ENCODE results near the gene SOX18. TPM values are rescaled to one million over a fixed set of nuclear protein-coding genes. Genes with fewer than 3 reads are reported as not detected.
A peak's percentile ranks its signal among the peaks of the same experiment; 100 is the strongest.

SOX18 gene
- total and polyA plus RNA-seq, 2 of the 4 experiments (the other 2 are of a cell fraction) = not detected

- Histone ChIP-seq H3K4me2 (ENCODE audit: low read depth, low read length) (peak overlapping the region; percentile 75), H3K9me3 (ENCODE audit: control insufficient read depth, insufficient read depth, low read length) (no peaks in the 10 kb centered on the region), H2BK20ac (ENCODE audit: low read depth, low read length) (no peak overlapping the region), H2BK120ac (ENCODE audit: low read depth, low read length) (no peak overlapping the region), H3K4ac (ENCODE audit: low read depth, low read length) (peak overlapping the region; percentile 70), H3K9ac (ENCODE audit: low read depth, low read length) (peak overlapping the region; percentile 70), H4K5ac (ENCODE audit: low read depth, low read length) (no peak overlapping the region), H3K9me1 (ENCODE audit: insufficient read depth, low read length) (no peaks in the 10 kb centered on the region), H2BK5ac (ENCODE audit: low read depth, low read length, poor library complexity, severe bottlenecking) (no peak overlapping the region), H3K27me3 (ENCODE audit: control insufficient read depth, insufficient read depth, low read length) (peaks cover 14% of the 10 kb centered on the region), H3K18ac (ENCODE audit: low read depth, low read length) (no peak overlapping the region), H3K56ac (ENCODE audit: extremely low read depth, insufficient read depth, low read length) (no peak overlapping the region), H2AK5ac (ENCODE audit: low read depth, low read length) (peak overlapping the region; percentile 64), H4K20me1 (ENCODE audit: insufficient read depth, low read length) (peaks cover 10% of the 10 kb centered on the region), H2AK9ac (replicated peaks; ENCODE audit: low read depth, low read length, poor library complexity) (peak overlapping the region; percentile 89), H2BK15ac (ENCODE audit: low read depth, low read length) (no peak overlapping the region), H3K23ac (ENCODE audit: low read depth, low read length) (peak overlapping the region; percentile 1; the same call in 1 of the 2 replicates), H3K79me1 (ENCODE audit: low read depth in 1 of 2, low read length in 2 of 2) (peaks cover 6 to 8% of the 10 kb centered on the region in 2 experiments; a peak in 3 of 4 replicates), H2AFZ (replicated peaks; ENCODE audit: low read length, poor library complexity) (peak overlapping the region; percentile 93), H4K91ac (ENCODE audit: insufficient read depth, low read depth, low read length) (no peak overlapping the region; the same call in 1 of the 2 replicates), H4K8ac (ENCODE audit: low read depth in 2 of 2, low read length in 2 of 2) (peak overlapping the region in 1 of 2 experiments; percentile 74; a peak in 3 of 4 replicates), H3K14ac (replicated peaks; ENCODE audit: low read depth, low read length) (peak overlapping the region; percentile 42), H3K36me3 (ENCODE audit: control insufficient read depth, insufficient read depth, low read length) (peaks cover 12% of the 10 kb centered on the region; the same call in 1 of the 2 replicates), H3K4me3 (ENCODE audit: insufficient read depth, low read depth, low read length) (peak overlapping the region; percentile 88), H3K4me1 (ENCODE audit: control insufficient read depth, insufficient read depth, low read length) (peaks cover 17% of the 10 kb centered on the region), H3K27ac (ENCODE audit: insufficient read depth, low read length) (no peak overlapping the region; the same call in 1 of the 2 replicates)
- ATAC-seq (ENCODE audit: low read depth) (no peak), DNase-seq (no peak)
- POLR2A ChIA-PET (ENCODE audit: unreplicated experiment) = no interaction called here
- no CpG with 5 or more reads among the region's 4 CpGs for WGBS, 2 experiments (ENCODE audit: extremely low coverage in 2 of 2, insufficient read length in 1 of 2)
- in situ Hi-C loops (cut with MboI; ENCODE audit: low sequenced_read_pairs) (no loop called here), intact Hi-C loops (cut with micrococcal nuclease) (no loop called here), dilution Hi-C loops (cut with HindIII; ENCODE audit: low sequenced_read_pairs, unreplicated experiment) (no loop called here)
- TF ChIP-seq RAD21 (IDR thresholded peaks at IDR 0.05; ENCODE audit: low read length) (no peak), ELK1 (IDR thresholded peaks at IDR 0.05; ENCODE audit: borderline replicate concordance, low read depth, low read length) (no peak), CHD1 (IDR thresholded peaks at IDR 0.05; ENCODE audit: low read depth, low read length) (no peak), RFX5 (IDR thresholded peaks at IDR 0.05; ENCODE audit: low read depth, low read length) (no peak), MAZ (IDR thresholded peaks at IDR 0.05; ENCODE audit: borderline replicate concordance, low read depth, low read length) (no peak), POLR2A (IDR thresholded peaks at IDR 0.05; ENCODE audit: low read depth, low read length) (no peak), CTCF (conservative IDR thresholded peaks at IDR 0.05; ENCODE audit: low read depth, low read length) (no peak), MAFK (IDR thresholded peaks at IDR 0.05; ENCODE audit: low read depth, low read length) (no peak), NFE2L2 (IDR thresholded peaks at IDR 0.05; ENCODE audit: low read depth, low read length) (no peak), RCOR1 (IDR thresholded peaks at IDR 0.05; ENCODE audit: insufficient replicate concordance, low read length) (no peak), CEBPB (IDR thresholded peaks at IDR 0.05; ENCODE audit: low read depth, low read length) (no peak), MXI1 (IDR thresholded peaks at IDR 0.05; ENCODE audit: borderline replicate concordance, low read depth, low read length) (no peak), SMC3 (IDR thresholded peaks at IDR 0.05; ENCODE audit: low read depth, low read length) (no peak), FOS (IDR thresholded peaks at IDR 0.05; ENCODE audit: low read depth, low read length) (no peak), BHLHE40 (IDR thresholded peaks at IDR 0.05; ENCODE audit: low read depth, low read length) (no peak)
- TF ChIP-seq, protein P1, sequence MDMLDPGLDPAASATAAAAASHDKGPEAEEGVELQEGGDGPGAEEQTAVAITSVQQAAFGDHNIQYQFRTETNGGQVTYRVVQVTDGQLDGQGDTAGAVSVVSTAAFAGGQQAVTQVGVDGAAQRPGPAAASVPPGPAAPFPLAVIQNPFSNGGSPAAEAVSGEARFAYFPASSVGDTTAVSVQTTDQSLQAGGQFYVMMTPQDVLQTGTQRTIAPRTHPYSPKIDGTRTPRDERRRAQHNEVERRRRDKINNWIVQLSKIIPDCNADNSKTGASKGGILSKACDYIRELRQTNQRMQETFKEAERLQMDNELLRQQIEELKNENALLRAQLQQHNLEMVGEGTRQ (IDR thresholded peaks at IDR 0.05; ENCODE audit: low read depth, low read length) = no peak
- CTCF ChIA-PET = no interaction called here
- no TSS peak for BruUV-seq (replicated peaks)
Observed at GRCh38 chr20:64078934-64079272, 29.5 kb upstream of the SOX18 start.
